Activated CD4-positive, alpha-beta T cell treated with anti-CD3 and anti-CD28 coated beads, Interleukin-2, Interleukin-6, amounts not matched to agents 100 ng/mL and 50 ng/mL, durations not matched to agents 16 hours and 8 hours (primary cell): ENCODE measurements around the gene DGKE.

ENCODE experiments used
- DNase-seq: peaks from one replicate; pipeline ENCODE4 v3.0.0-alpha.2; 2020

Gene DGKE

DNA sequence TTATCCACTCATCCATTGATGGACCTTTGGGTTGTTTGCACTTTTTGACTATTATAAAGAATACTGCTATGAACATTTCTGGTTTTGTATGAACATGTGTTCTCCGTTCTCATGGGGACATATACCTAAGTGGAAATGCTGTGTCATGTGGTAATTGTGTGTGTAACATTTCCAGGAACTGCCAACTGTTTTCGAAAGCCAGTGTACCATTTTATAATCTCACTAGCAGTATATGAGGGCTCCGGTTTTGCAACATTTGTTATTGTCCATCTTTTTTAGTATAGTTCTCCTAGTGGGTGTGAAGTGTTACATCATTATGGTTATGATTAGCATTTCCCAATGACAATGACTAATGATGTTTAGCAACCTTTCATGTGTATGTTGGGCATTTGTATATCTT is 85.0 kb downstream of the DGKE start:
- DNase-seq = peak; percentile 68
